Measurements from ENCODE around the gene ZEB1.
A peak's percentile ranks its signal among the peaks of the same experiment; 100 is the strongest.
"Not testable (repeated sequence)": the region's sequence is repeated elsewhere in the genome, so short reads cannot be mapped to it uniquely, and the experiment has no call there.

Gene ZEB1

DNA sequence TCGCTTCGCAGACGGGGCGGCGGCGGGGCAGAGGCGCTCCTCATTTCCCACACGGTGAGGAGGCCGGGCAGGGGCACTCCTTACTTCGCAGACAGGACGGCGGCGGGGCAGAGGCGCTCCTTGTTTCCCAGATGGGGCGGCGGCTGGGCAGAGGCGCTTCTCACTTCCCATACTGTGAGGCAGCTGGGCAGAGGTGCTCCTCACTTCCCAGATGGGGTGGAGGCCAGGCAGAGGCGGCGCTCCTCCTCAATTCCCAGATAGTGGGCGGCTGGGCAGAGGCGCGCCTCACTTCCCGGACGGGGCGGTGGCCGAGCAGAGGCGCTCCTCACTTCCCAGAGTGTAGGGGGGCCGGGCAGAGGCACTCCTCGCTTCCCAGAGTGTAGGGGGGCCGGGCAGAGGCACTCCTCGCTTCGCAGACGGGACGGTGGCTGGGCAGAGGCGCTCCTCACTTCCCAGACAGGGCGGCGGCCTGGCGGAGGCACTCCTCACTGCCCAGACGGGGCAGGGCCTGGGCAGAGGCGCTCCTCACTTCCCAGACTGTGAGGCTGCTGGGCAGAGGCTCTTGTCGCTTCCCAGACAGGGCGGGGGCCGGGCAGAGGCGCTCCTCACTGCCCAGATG lies 43.1 kb downstream of the ZEB1 start:
- no peak for DNase-seq (ENCODE audit: low read depth)
- no peak overlapping the region for H3K4me3 ChIP-seq (ENCODE audit: control insufficient read depth, low read depth, low read length)
- TF ChIP-seq, protein P1, sequence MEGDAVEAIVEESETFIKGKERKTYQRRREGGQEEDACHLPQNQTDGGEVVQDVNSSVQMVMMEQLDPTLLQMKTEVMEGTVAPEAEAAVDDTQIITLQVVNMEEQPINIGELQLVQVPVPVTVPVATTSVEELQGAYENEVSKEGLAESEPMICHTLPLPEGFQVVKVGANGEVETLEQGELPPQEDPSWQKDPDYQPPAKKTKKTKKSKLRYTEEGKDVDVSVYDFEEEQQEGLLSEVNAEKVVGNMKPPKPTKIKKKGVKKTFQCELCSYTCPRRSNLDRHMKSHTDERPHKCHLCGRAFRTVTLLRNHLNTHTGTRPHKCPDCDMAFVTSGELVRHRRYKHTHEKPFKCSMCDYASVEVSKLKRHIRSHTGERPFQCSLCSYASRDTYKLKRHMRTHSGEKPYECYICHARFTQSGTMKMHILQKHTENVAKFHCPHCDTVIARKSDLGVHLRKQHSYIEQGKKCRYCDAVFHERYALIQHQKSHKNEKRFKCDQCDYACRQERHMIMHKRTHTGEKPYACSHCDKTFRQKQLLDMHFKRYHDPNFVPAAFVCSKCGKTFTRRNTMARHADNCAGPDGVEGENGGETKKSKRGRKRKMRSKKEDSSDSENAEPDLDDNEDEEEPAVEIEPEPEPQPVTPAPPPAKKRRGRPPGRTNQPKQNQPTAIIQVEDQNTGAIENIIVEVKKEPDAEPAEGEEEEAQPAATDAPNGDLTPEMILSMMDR (conservative IDR thresholded peaks at IDR 0.05; ENCODE audit: control insufficient read depth, insufficient read depth, low read depth, low read length) = no peak

DNA sequence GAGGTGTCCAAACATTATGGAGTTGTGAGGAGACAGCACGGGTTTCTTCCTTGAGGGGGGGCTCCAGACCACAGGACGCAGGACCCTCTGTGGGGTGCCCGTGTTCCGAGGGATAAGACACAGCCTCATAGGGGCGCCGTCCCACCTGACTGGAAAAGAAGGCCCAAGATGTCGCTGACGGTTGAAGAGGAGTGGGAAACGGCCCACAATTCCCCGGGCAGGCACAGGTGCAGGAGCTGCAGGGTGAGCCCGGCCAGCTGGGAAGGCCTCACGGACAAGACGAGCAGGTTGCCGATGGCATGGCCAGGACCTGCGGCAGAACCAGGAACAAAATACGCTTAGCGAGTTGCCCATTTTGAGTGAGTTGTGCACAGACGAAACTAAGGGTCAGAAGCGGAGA lies 44.7 kb downstream of the ZEB1 start:
- not testable (repeated sequence) for DNase-seq (ENCODE audit: low read depth); H3K4me3 ChIP-seq (ENCODE audit: control insufficient read depth, low read depth, low read length)

DNA sequence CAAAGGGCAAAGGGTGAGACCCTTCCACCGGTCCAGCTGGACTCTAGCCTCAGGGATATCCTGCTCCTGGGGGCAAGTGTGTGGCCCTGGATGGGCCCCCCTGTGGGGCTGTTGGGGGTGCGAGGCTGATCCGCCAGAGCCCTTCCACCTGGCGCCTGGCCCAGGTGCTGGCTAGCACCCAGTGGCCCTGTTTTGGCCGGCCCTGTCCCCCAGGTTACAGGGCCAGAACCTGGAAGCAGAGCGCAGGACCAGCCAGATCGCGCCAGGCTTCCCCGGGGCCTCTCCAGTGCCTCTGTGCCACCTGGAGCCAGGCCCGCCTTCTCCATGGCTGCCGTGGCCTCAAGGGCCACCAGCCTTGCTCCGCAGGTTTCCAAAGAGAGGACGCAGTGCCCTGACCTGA lies 45.2 kb downstream of the ZEB1 start:
- not testable (repeated sequence) for H3K4me3 ChIP-seq (ENCODE audit: control insufficient read depth, low read depth, low read length); DNase-seq (ENCODE audit: low read depth)

DNA sequence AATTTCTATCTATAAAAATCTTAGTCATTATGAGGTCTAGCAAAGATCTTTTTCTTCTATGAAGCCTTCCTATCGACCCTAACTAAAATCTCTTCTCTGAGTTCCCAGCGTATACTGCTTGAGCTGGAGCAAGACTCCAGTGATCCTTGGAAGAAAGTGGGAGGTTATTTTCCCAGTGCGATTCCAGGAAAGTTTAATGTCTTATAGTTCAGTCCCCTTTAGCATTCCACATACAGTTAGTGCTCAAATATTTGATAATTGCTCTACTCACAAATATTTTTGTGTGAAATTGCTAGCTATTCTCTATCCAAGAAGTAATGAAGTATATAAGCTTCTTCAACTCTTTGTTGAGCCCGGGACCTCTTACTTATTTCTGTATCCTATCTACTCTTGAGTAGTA lies 47.7 kb downstream of the ZEB1 start:
- no peak for DNase-seq (ENCODE audit: low read depth)
- TF ChIP-seq, protein P1 (conservative IDR thresholded peaks at IDR 0.05; ENCODE audit: control insufficient read depth, insufficient read depth, low read depth, low read length) = no peak
- no peak overlapping the region for H3K4me3 ChIP-seq (ENCODE audit: control insufficient read depth, low read depth, low read length)

DNA sequence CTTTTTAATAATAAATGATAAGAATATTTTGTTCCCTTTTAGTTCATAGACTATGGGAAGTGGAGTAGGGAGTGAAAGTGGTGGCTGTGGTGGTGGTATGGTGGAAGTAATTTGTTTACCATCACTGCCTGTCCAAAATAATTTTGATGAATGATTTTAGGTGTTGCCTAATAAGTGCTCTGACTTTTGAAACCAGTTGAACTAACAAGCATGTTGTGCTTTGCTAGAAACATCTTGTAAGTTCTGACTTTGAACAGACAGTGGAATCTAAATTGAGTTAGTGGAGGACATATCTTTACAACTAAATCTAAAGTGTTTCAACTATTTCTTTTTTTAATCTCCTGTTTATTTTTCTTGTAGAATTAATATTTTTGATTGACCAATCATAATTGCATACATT lies 49.7 kb downstream of the ZEB1 start:
- TF ChIP-seq, protein P1 (conservative IDR thresholded peaks at IDR 0.05; ENCODE audit: control insufficient read depth, insufficient read depth, low read depth, low read length) = no peak
- no peak for DNase-seq (ENCODE audit: low read depth)
- no peak overlapping the region for H3K4me3 ChIP-seq (ENCODE audit: control insufficient read depth, low read depth, low read length)

DNA sequence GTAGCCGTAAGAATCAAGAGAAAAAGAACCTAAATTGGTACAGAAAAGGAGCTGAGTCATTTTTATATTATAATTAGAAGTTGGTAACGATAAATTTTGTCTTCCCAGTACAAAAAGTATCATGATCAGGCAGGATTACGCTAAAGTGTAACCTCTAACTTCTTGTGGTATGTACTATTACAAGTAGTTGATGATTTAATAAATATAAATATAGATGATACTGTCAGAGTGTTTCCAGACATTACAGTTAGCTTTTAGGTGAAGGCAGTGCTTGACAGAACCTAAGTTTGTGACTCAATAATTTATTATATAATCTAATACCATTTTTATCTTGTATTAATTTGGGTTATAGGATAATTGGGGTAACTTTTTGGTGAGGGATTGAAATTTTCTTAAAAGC lies 53.4 kb downstream of the ZEB1 start:
- TF ChIP-seq, protein P1 (conservative IDR thresholded peaks at IDR 0.05; ENCODE audit: control insufficient read depth, insufficient read depth, low read depth, low read length) = no peak
- no peak for DNase-seq (ENCODE audit: low read depth)
- H3K4me3 ChIP-seq (ENCODE audit: control insufficient read depth, low read depth, low read length) = no peak overlapping the region

DNA sequence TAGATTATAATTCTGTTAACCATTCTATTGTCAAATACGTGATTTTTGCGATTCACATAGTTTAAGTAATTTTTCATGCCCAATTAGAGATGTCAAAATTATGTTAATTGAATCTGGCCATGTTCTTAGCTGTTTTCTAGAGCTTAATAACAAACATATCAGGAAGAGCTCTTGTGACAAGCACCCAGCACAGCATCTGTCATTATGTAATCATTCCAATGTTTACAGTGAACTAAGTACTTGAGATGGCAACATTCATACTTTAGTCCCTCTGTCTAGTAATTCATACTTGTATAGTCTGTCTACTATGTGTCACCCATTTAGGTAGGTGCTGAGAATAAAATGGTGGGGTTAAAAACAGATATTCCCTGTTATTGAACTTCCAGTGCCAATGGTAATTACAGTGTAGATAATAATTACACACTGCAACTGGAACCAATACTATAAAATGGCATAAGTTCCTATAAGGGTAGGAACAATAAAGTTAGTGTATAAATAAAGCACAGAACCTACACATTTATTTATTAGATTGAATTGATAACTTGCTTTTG lies 55.2 kb downstream of the ZEB1 start:
- TF ChIP-seq, protein P1 (conservative IDR thresholded peaks at IDR 0.05; ENCODE audit: control insufficient read depth, insufficient read depth, low read depth, low read length) = no peak
- no peak overlapping the region for H3K4me3 ChIP-seq (ENCODE audit: control insufficient read depth, low read depth, low read length)
- DNase-seq (ENCODE audit: low read depth) = peak; percentile 45

DNA sequence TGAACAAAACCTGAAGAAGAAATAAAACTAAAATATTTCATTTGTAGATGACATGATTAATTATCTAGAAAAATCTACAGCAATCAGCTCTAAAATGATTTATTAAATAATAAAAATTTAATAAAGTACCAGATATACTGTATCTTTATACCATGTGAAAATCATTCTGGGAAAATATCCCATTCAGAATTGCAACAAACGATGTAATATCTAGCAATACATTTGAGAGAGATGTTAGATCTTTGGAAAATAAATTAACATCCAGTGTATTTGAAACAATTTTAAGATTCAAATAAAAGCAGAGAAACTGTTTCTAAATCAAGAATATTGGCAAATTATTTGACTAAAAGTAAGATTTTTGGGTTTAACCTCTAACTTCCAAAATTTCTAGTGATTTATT lies 62.2 kb downstream of the ZEB1 start:
- H3K4me3 ChIP-seq (ENCODE audit: control insufficient read depth, low read depth, low read length) = no peak overlapping the region
- no peak for DNase-seq (ENCODE audit: low read depth)
- TF ChIP-seq, protein P1 (conservative IDR thresholded peaks at IDR 0.05; ENCODE audit: control insufficient read depth, insufficient read depth, low read depth, low read length) = no peak
